Glutamatergic neuron (in vitro differentiated cells): ENCODE measurements around the gene COQ3. TPM values are rescaled to one million over a fixed set of nuclear protein-coding genes. Genes with fewer than 3 reads are reported as not detected.

Experiments used
- DNase-seq: peaks from one replicate; pipeline ENCODE4 v3.0.0; 2022
- H3K27ac Mint-ChIP-seq: one replicate; pipeline ENCODE4 v1.8.0; 2020; ENCODE audit warnings: mild to moderate bottlenecking, mixed read lengths, inconsistent platforms; ENCODE audit not compliant: unreplicated experiment
- H3K27me3 Mint-ChIP-seq: one replicate; pipeline ENCODE4 v1.8.0; 2020; ENCODE audit warnings: mild to moderate bottlenecking, moderate library complexity, mixed read lengths, inconsistent platforms; ENCODE audit not compliant: unreplicated experiment
- H3K36me3 Mint-ChIP-seq: one replicate; pipeline ENCODE4 v1.8.0; 2020; ENCODE audit warnings: mild to moderate bottlenecking, mixed read lengths, inconsistent platforms; ENCODE audit not compliant: unreplicated experiment
- H3K4me1 Mint-ChIP-seq: one replicate; pipeline ENCODE4 v1.8.0; 2020; ENCODE audit warnings: mild to moderate bottlenecking, low read depth, mixed read lengths, inconsistent platforms; ENCODE audit not compliant: unreplicated experiment
- H3K4me3 Mint-ChIP-seq: one replicate; pipeline ENCODE4 v1.8.0; 2020; ENCODE audit warnings: mild to moderate bottlenecking, mixed read lengths, inconsistent platforms; ENCODE audit not compliant: unreplicated experiment
- H3K9me3 Mint-ChIP-seq: one replicate; pipeline ENCODE4 v1.8.0; 2020; ENCODE audit warnings: mild to moderate bottlenecking, moderate library complexity, mixed read lengths, inconsistent platforms; ENCODE audit not compliant: unreplicated experiment
- CTCF ChIP-seq: fragments of 200-600 bp; sonication (generic); IDR thresholded peaks from one replicate; pipeline ENCODE4 v1.5.0; 2021; ENCODE audit not compliant: partially characterized antibody, unreplicated experiment
- total RNA-seq: library from RNA; stranded (reverse); fragmentation: NEBNext Ultra II Directional; extraction: Animal tissue kit (Norgen Biotek cat#: 25700); gene quantifications from one replicate; pipeline ENCODE4 v1.2.1, GENCODE V29; 2021; ENCODE audit not compliant: unreplicated experiment

Gene COQ3
- total RNA-seq, 1 donor from 2014 or later: 3.8 TPM

GRCh38 chr6:99393366-99393697 is 663 bp downstream of the COQ3 start:
- Mint-ChIP-seq H3K4me1 (peaks cover 3% of the 10 kb centered on the region), H3K4me3 (peak overlapping the region; percentile 93), H3K27me3 (peaks cover 2% of the 10 kb centered on the region), H3K27ac (peak overlapping the region; percentile 96), H3K9me3 (peaks cover 5% of the 10 kb centered on the region), H3K36me3 (no peaks in the 10 kb centered on the region)
- no peak for DNase-seq
- TF ChIP-seq CTCF: no peak

- Mint-ChIP-seq H3K4me3 (no peak overlapping the region), H3K27ac (no peak overlapping the region), H3K36me3 (no peaks in the 10 kb centered on the region), H3K9me3 (peaks cover 5% of the 10 kb centered on the region), H3K4me1 (peaks cover 3% of the 10 kb centered on the region), H3K27me3 (peaks cover 2% of the 10 kb centered on the region)
- DNase-seq: no peak
- no peak for TF ChIP-seq CTCF
Measured at GRCh38 chr6:99390896-99391295, 3.1 kb downstream of the COQ3 start.

- no peaks in the 10 kb centered on the region for H3K4me1 Mint-ChIP-seq
- no peaks in the 10 kb centered on the region for H3K27me3 Mint-ChIP-seq
- TF ChIP-seq CTCF: no peak
- no peak for DNase-seq
- no peak overlapping the region for H3K4me3 Mint-ChIP-seq
- H3K27ac Mint-ChIP-seq: no peak overlapping the region
- H3K9me3 Mint-ChIP-seq: no peaks in the 10 kb centered on the region
- no peaks in the 10 kb centered on the region for H3K36me3 Mint-ChIP-seq
Measured at GRCh38 chr6:99384507-99384906, 9.5 kb downstream of the COQ3 start.

- H3K27ac Mint-ChIP-seq: no peak overlapping the region
Measured at GRCh38 chr6:99378636-99379035, 15.4 kb downstream of the COQ3 start.

GRCh38 chr6:99369533-99369932 is 24.5 kb downstream of the COQ3 start:
- TF ChIP-seq CTCF: no peak
- no peak overlapping the region for H3K27ac Mint-ChIP-seq
- no peaks in the 10 kb centered on the region for H3K36me3 Mint-ChIP-seq
- no peaks in the 10 kb centered on the region for H3K9me3 Mint-ChIP-seq
- DNase-seq: no peak
- no peaks in the 10 kb centered on the region for H3K27me3 Mint-ChIP-seq
- H3K4me1 Mint-ChIP-seq: no peaks in the 10 kb centered on the region
- H3K4me3 Mint-ChIP-seq: no peak overlapping the region

More at GRCh38 chr6:99378636-99379035, 15.4 kb downstream of the COQ3 start:
- no peak overlapping the region for H3K4me3 Mint-ChIP-seq
- no peaks in the 10 kb centered on the region for H3K27me3 Mint-ChIP-seq
- no peak for TF ChIP-seq CTCF
- no peak for DNase-seq
- no peaks in the 10 kb centered on the region for H3K36me3 Mint-ChIP-seq
- H3K4me1 Mint-ChIP-seq: no peaks in the 10 kb centered on the region
- peaks cover 1% of the 10 kb centered on the region for H3K9me3 Mint-ChIP-seq
